Posterior vena cava (tissue), 2 donors: ENCODE results near the gene SLC35D2. TPM values are rescaled to one million over a fixed set of nuclear protein-coding genes. Genes with fewer than 3 reads are reported as not detected.

Source experiments
- DNase-seq: peaks from one replicate; pipeline ENCODE4 v3.0.0-alpha.2; 2020; ENCODE audit warnings: low spot score
- intact Hi-C, 2 donors: fragments of 100-400 bp; cut with DNase I; formaldehyde crosslinking; loops; one replicate each; pipeline versions ENCODE4 v1.14.1 to v1.14.2; 2022 to 2023
- total RNA-seq, 2 donors: library from RNA; stranded (reverse); fragmentation: NEBNext Ultra II Directional; extraction: Animal tissue kit (Norgen Biotek cat#: 25700); gene quantifications; one replicate each; pipeline ENCODE4 v1.2.1, GENCODE V29; 2021
- donor health status: DM: yes; HTN: yes; CAD: no.
- donor health status: DM: yes; HTN: yes; CAD: no.

Gene SLC35D2
- total RNA-seq, 2 donors from 2014 or later: 13.2 to 15.7 TPM

DNA sequence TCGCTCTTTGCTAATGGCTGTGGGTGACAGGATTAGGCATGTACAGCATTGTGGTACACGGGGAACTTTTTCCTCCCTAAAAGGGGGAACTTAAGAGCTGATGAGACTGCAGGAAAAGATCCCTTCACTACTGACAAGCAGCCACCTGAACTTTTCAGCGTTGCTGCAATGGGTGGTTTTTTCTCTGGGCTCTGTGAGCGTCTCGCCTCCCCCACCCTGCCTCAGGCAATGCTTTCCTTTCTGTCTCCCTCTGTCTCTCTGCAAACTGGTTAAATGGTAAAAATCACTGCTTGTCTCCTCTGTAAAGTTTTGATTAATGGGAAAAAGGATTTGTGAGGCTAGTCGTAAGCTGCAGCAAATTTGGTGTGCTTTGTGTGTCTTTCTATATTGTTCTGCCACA is 101.9 kb downstream of the SLC35D2 start:
- DNase-seq: no peak
- intact Hi-C loops: no loop called here

- DNase-seq: no peak
- intact Hi-C loops: no loop called here
These were observed 103.6 kb downstream of the SLC35D2 start for GRCh38 chr9:96279932-96280331.

DNA sequence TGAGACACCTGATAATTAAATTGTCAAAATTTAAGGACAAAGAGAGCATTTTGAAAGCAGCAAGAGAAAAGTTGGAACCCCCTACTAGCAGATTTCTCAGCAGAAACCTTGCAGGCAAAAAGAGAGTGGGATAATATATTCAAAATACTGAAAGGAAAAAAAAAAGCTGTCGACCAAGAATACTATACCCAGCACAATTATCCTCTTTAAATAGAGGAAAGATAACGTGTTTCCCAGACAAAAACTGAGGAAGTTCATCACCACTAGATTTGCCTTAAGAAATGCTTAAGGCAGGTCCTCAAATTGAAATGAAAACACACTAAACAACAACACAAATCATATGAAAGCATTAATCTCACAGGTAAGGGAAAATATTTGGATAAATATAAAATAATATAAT is 108.6 kb downstream of the SLC35D2 start:
- intact Hi-C loops: no loop called here
- DNase-seq: no peak

Other genes with a start within 250 kb of the SLC35D2 start
- under 1 TPM in 1 of 2 donors, not detected in 1; 0.86 TPM for gene HSD17B3, start 81.5 kb downstream of the SLC35D2 start, total RNA-seq
- gene ZNF367, start 34.7 kb upstream of the SLC35D2 start, total RNA-seq: 1 to 10 TPM; 1.1 to 2.3 TPM
- 10 to 100 TPM; 30.9 to 37.4 TPM for gene HABP4, start 66.5 kb upstream of the SLC35D2 start, total RNA-seq
- gene CDC14B, start 236.1 kb upstream of the SLC35D2 start, total RNA-seq: 10 to 100 TPM; 24.4 to 31.2 TPM